SK-N-SH treated with all-trans-retinoic acid at 6 μM for 48 hours (cell line): ENCODE measurements around the gene ATP23.

Source experiments
- ATAC-seq: fragments of 200-7000 bp; cut with Tn5 transposase; 3 replicates; pipeline ENCODE4 v1.9.1; 2020; ENCODE audit warnings: mild to moderate bottlenecking, moderate library complexity
- ARNTL ChIP-seq: fragments of 450-650 bp; formaldehyde crosslinking; IDR thresholded peaks from 2 replicates; pipeline ENCODE4 v1.5.0; 2020; ENCODE audit warnings: low read depth, mild to moderate bottlenecking, moderate library complexity, borderline replicate concordance
- BACH2 ChIP-seq: fragments of 250-450 bp; sonication (Bioruptor Pico); IDR thresholded peaks from 2 replicates; pipeline ENCODE4 v1.9.0; 2021; ENCODE audit warnings: mild to moderate bottlenecking, borderline replicate concordance
- CREB5 ChIP-seq: fragments of 250-450 bp; sonication (Bioruptor Pico); IDR thresholded peaks from 2 replicates; pipeline ENCODE4 v1.5.1; 2020; ENCODE audit warnings: low read depth, mild to moderate bottlenecking, moderate library complexity
- CSDC2 ChIP-seq: fragments of 250-450 bp; sonication (Bioruptor Pico); IDR thresholded peaks from 2 replicates; pipeline ENCODE4 v1.5.0; 2020; ENCODE audit warnings: mild to moderate bottlenecking, moderate library complexity
- CSRNP3 ChIP-seq: fragments of 250-450 bp; sonication (Bioruptor Pico); IDR thresholded peaks from 2 replicates; pipeline ENCODE4 v1.5.1; 2021; ENCODE audit warnings: mild to moderate bottlenecking, moderate library complexity
- ESRRG ChIP-seq: fragments of 250-450 bp; sonication (Bioruptor Pico); IDR thresholded peaks from 2 replicates; pipeline ENCODE4 v1.6.1; 2021; ENCODE audit warnings: mild to moderate bottlenecking
- GLIS3 ChIP-seq: fragments of 250-450 bp; sonication (Bioruptor Pico); IDR thresholded peaks from 2 replicates; pipeline ENCODE4 v1.5.0; 2020; ENCODE audit warnings: mild to moderate bottlenecking, moderate library complexity
- ISL1 ChIP-seq: fragments of 250-450 bp; sonication (Bioruptor Pico); IDR thresholded peaks from 2 replicates; pipeline ENCODE4 v2.1.2; 2022; ENCODE audit warnings: mild to moderate bottlenecking, moderate library complexity
- OSR1 ChIP-seq: fragments of 250-450 bp; sonication (Bioruptor Pico); IDR thresholded peaks from 2 replicates; pipeline ENCODE4 v1.8.0; 2022; ENCODE audit warnings: moderate library complexity, mild to moderate bottlenecking, inconsistent platforms
- PPARA ChIP-seq: fragments of 250-450 bp; sonication (Bioruptor Pico); IDR thresholded peaks from 2 replicates; pipeline ENCODE4 v1.5.0; 2020; ENCODE audit warnings: mild to moderate bottlenecking, borderline replicate concordance
- RARB ChIP-seq: fragments of 250-450 bp; sonication (Bioruptor Pico); IDR thresholded peaks from 2 replicates; pipeline ENCODE4 v1.8.0; 2021; ENCODE audit warnings: mild to moderate bottlenecking, moderate library complexity
- SNAI2 ChIP-seq: fragments of 250-450 bp; sonication (Bioruptor Pico); IDR thresholded peaks from 2 replicates; pipeline ENCODE4 v1.5.0; 2020; ENCODE audit warnings: mild to moderate bottlenecking, moderate library complexity
- TCF4 ChIP-seq: fragments of 250-450 bp; sonication (Bioruptor Pico); IDR thresholded peaks from 2 replicates; pipeline ENCODE4 v1.8.0; 2021; ENCODE audit warnings: mild to moderate bottlenecking, moderate library complexity, borderline replicate concordance
- TOX ChIP-seq: fragments of 250-450 bp; sonication (Bioruptor Pico); IDR thresholded peaks from 2 replicates; pipeline ENCODE4 v1.8.0; 2021; ENCODE audit warnings: mild to moderate bottlenecking, moderate library complexity, borderline replicate concordance
- TSHZ2 ChIP-seq: fragments of 250-450 bp; sonication (Bioruptor Pico); IDR thresholded peaks from 2 replicates; pipeline ENCODE4 v1.5.0; 2020; ENCODE audit warnings: mild to moderate bottlenecking, moderate library complexity
- ZC3H10 ChIP-seq: fragments of 250-450 bp; sonication (Bioruptor Pico); IDR thresholded peaks from 2 replicates; pipeline ENCODE4 v1.5.1; 2021; ENCODE audit warnings: mild to moderate bottlenecking, moderate library complexity
- ZFP30 ChIP-seq: fragments of 450-650 bp; formaldehyde crosslinking; IDR thresholded peaks from 2 replicates; pipeline ENCODE4 v1.5.0; 2022; ENCODE audit warnings: mild to moderate bottlenecking, moderate library complexity
- ZNF565 ChIP-seq: fragments of 450-650 bp; formaldehyde crosslinking; conservative IDR thresholded peaks from 2 replicates; pipeline ENCODE4 v1.5.0; 2020; ENCODE audit warnings: low read depth, mild to moderate bottlenecking, moderate library complexity
- TF ChIP-seq, protein P1 (sequence below): fragments of 250-450 bp; sonication (Bioruptor Pico); IDR thresholded peaks from 2 replicates; pipeline ENCODE4 v1.8.0; 2020; ENCODE audit warnings: mild to moderate bottlenecking, moderate library complexity, borderline replicate concordance
- TF ChIP-seq, protein P2 (sequence below): fragments of 250-450 bp; sonication (Bioruptor Pico); IDR thresholded peaks from 2 replicates; pipeline ENCODE4 v1.8.0; 2021; ENCODE audit warnings: low read depth, mild to moderate bottlenecking, moderate library complexity, borderline replicate concordance

Gene ATP23

DNA sequence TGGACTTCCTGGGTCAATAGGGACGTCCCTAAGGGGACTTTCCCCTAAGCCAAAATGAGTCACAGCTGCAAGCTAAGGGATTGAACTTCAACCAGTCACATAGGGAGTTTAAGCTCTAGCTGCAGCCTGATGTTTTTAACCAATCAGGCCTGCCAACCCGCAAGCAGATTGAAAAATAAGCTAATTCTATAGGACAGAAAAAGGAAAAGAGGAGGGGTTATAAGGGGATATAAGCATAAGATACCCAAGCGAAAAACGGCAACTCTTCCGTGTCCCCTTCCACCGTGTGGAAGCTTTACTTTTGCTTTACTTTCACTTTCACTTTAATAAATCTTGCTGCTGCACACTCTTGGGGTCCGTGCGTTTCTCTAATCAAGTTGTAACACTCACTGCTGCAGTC, 24.4 kb downstream of the ATP23 start:
- TF ChIP-seq BACH2 (CRISPR knock-in tag), result no peak
- no peak for TF ChIP-seq ESRRG (CRISPR knock-in tag)
- TF ChIP-seq ZC3H10 (CRISPR knock-in tag), result no peak
- no peak for TF ChIP-seq TCF4 (CRISPR knock-in tag)
- TF ChIP-seq ARNTL (CRISPR knock-in tag), result no peak
- no peak for TF ChIP-seq ZNF565 (CRISPR knock-in tag)
- TF ChIP-seq PPARA (CRISPR knock-in tag), result no peak
- TF ChIP-seq, protein P1, sequence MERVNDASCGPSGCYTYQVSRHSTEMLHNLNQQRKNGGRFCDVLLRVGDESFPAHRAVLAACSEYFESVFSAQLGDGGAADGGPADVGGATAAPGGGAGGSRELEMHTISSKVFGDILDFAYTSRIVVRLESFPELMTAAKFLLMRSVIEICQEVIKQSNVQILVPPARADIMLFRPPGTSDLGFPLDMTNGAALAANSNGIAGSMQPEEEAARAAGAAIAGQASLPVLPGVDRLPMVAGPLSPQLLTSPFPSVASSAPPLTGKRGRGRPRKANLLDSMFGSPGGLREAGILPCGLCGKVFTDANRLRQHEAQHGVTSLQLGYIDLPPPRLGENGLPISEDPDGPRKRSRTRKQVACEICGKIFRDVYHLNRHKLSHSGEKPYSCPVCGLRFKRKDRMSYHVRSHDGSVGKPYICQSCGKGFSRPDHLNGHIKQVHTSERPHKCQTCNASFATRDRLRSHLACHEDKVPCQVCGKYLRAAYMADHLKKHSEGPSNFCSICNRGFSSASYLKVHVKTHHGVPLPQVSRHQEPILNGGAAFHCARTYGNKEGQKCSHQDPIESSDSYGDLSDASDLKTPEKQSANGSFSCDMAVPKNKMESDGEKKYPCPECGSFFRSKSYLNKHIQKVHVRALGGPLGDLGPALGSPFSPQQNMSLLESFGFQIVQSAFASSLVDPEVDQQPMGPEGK (CRISPR knock-in tag), result no peak
- no peak for TF ChIP-seq OSR1
- no peak for TF ChIP-seq SNAI2
- no peak for TF ChIP-seq CSDC2
- TF ChIP-seq, protein P2, sequence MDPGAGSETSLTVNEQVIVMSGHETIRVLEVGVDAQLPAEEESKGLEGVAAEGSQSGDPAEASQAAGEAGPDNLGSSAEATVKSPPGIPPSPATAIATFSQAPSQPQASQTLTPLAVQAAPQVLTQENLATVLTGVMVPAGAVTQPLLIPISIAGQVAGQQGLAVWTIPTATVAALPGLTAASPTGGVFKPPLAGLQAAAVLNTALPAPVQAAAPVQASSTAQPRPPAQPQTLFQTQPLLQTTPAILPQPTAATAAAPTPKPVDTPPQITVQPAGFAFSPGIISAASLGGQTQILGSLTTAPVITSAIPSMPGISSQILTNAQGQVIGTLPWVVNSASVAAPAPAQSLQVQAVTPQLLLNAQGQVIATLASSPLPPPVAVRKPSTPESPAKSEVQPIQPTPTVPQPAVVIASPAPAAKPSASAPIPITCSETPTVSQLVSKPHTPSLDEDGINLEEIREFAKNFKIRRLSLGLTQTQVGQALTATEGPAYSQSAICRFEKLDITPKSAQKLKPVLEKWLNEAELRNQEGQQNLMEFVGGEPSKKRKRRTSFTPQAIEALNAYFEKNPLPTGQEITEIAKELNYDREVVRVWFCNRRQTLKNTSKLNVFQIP, result no peak
- no peak for TF ChIP-seq ISL1 (CRISPR knock-in tag)
- no peak for ATAC-seq

GRCh38 chr12:57966536-57966935, 25.2 kb downstream of the ATP23 start:
- TF ChIP-seq ZNF565 (CRISPR knock-in tag), result no peak
- no peak for TF ChIP-seq ZFP30 (CRISPR knock-in tag)
- TF ChIP-seq, protein P2, result no peak
- no peak for TF ChIP-seq CSRNP3
- no peak for TF ChIP-seq ZC3H10 (CRISPR knock-in tag)
- TF ChIP-seq TCF4 (CRISPR knock-in tag), result no peak
- TF ChIP-seq ARNTL (CRISPR knock-in tag), result no peak
- TF ChIP-seq TSHZ2 (CRISPR knock-in tag), result no peak
- TF ChIP-seq PPARA (CRISPR knock-in tag), result no peak
- TF ChIP-seq TOX, result no peak
- TF ChIP-seq ESRRG (CRISPR knock-in tag), result no peak
- no peak for TF ChIP-seq BACH2 (CRISPR knock-in tag)
- TF ChIP-seq, protein P1 (CRISPR knock-in tag), result no peak
- TF ChIP-seq GLIS3 (CRISPR knock-in tag), result no peak
- no peak for TF ChIP-seq CREB5 (CRISPR knock-in tag)
- TF ChIP-seq SNAI2, result no peak
- TF ChIP-seq ISL1 (CRISPR knock-in tag), result no peak
- no peak for TF ChIP-seq OSR1
- no peak for TF ChIP-seq RARB (CRISPR knock-in tag)
- TF ChIP-seq CSDC2, result no peak
- no peak for ATAC-seq
